ENCODE measurements around the gene SVOPL.

DNA sequence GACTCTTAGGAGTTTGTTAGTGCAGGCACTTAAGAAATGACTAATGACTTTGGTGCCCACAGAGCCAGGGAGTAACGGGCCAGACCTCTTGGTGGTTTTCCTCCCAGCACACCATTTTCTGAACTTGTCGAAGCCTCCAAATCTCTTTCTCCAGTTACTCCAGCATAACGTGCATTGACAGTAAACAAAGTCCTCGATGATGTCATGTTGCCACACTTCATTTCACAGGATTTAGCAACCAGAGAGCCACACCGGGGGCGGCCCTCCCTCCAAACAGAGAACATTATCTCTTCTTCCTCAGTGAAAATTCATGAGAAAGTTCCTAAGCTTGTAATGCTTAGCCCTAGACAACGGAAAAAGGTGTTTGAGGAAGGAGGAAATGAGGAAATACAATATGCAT is 4.0 kb upstream of the SVOPL start:
- TF ChIP-seq ZNF274 (IDR thresholded peaks at IDR 0.05; ENCODE audit: low read depth, low read length) (no peak), YY1 (IDR thresholded peaks at IDR 0.05; ENCODE audit: insufficient read depth, insufficient read length) (no peak)

Data from NT2/D1 (cell line).